Aorta (tissue), 5 donors: ENCODE results near the gene DKK1. TPM values are rescaled to one million over a fixed set of nuclear protein-coding genes. Genes with fewer than 3 reads are reported as not detected.
"Not testable (repeated sequence)": the region's sequence is repeated elsewhere in the genome, so short reads cannot be mapped to it uniquely, and the experiment has no call there.

Source experiments
- ATAC-seq: fragments of 200-7000 bp; cut with Tn5 transposase; one replicate; pipeline ENCODE4 v1.9.1; 2022; ENCODE audit warnings: moderate library complexity; ENCODE audit not compliant: low FRiP score
- DNase-seq, 2 donors: peaks; one replicate each; pipeline ENCODE4 v3.0.0-alpha.2; 2020
- H3K27ac ChIP-seq, 2 donors: one replicate each; pipeline ENCODE4 v1.5.1; 2013; ENCODE audit warnings: low read length in 2 of 2, mild to moderate bottlenecking in 2 of 2, moderate library complexity in 2 of 2, control low read depth in 1 of 2, inconsistent platforms in 1 of 2, low read depth in 1 of 2
- H3K27me3 ChIP-seq, 2 donors: one replicate each; pipeline ENCODE4 v1.6.1; 2013; ENCODE audit warnings: control low read depth in 1 of 2, low read length in 1 of 2, mild to moderate bottlenecking in 1 of 2, moderate library complexity in 1 of 2; ENCODE audit not compliant: insufficient read depth in 2 of 2, control insufficient read depth in 1 of 2
- H3K36me3 ChIP-seq, 2 donors: one replicate each; pipeline ENCODE4 v1.6.1; 2013; ENCODE audit warnings: control low read depth in 1 of 2, low read length in 1 of 2, mild to moderate bottlenecking in 1 of 2; ENCODE audit not compliant: insufficient read depth in 2 of 2, control insufficient read depth in 1 of 2
- H3K4me1 ChIP-seq, 2 donors: one replicate each; pipeline ENCODE4 v1.6.1; 2013; ENCODE audit warnings: low read length in 2 of 2, control low read depth in 1 of 2, mild to moderate bottlenecking in 1 of 2, moderate library complexity in 1 of 2; ENCODE audit not compliant: insufficient read depth in 2 of 2, control insufficient read depth in 1 of 2
- H3K4me3 ChIP-seq, 2 donors: one replicate each; pipeline ENCODE4 v1.5.1; 2013; ENCODE audit warnings: low read length in 2 of 2, control low read depth in 1 of 2, mild to moderate bottlenecking in 1 of 2
- H3K9me3 ChIP-seq: one replicate; pipeline ENCODE4 v1.6.1; 2013; ENCODE audit warnings: mild to moderate bottlenecking, low read length; ENCODE audit not compliant: control insufficient read depth
- WGBS, 2 donors: extraction: QIAGEN DNeasy Blood & Tissue Kit; methylation state at CpG; one replicate each; pipeline ENCODE4 v1.1.7; 2013; 5-methylcytosine and 5-hydroxymethylcytosine counted together
- intact Hi-C, 2 donors: fragments of 100-400 bp; cut with DNase I; formaldehyde crosslinking; loops; one replicate each; pipeline versions ENCODE4 v1.14.2 to v1.15.0; 2022
- polyA plus RNA-seq, 2 donors: library from polyadenylated mRNA; stranded (reverse); fragments of 200-250 nt; gene quantifications; one replicate each; pipeline ENCODE4 v1.2.3, GENCODE V29; 2013
- total RNA-seq, 2 donors: library from RNA; stranded (reverse); fragmentation: NEBNext Ultra II Directional; extraction: Animal tissue kit (Norgen Biotek cat#: 25700); gene quantifications; one replicate each; pipeline ENCODE4 v1.2.1, GENCODE V29; 2021
- donor health status: healthy with polysubstance abuse.
- donor health status: Bipolar disorder and iron deficiency.
- donor health status: DM: no; HTN: no; CAD: no.
- donor health status: DM: no; HTN: no; CAD: no.
- donor health status: DM: yes; HTN: yes; CAD: no.

The DKK1 gene
- total and polyA plus RNA-seq, 4 donors: 0.84 to 2.4 (median 0.96) TPM; not detected in 1

- H3K4me3 ChIP-seq, ATAC-seq, DNase-seq, H3K4me1 ChIP-seq, H3K36me3 ChIP-seq, intact Hi-C loops, H3K9me3 ChIP-seq, H3K27me3 ChIP-seq, H3K27ac ChIP-seq: not testable (repeated sequence)
- WGBS, 2 donors: 91 to 93% methylated on average over 21 of the region's 21 CpGs
These were observed 51.7 kb downstream of the DKK1 start for GRCh38 chr10:52365547-52366432.
